H9 (cell line): Measurements from ENCODE around the gene C19orf53. TPM values are rescaled to one million over a fixed set of nuclear protein-coding genes. Genes with fewer than 3 reads are reported as not detected.

Experiments
- DNase-seq: peaks from one replicate; pipeline ENCODE4 v3.0.0-alpha.2; 2017
- H2AFZ ChIP-seq: one replicate; pipeline ENCODE4 v1.6.1; 2013; ENCODE audit warnings: mild to moderate bottlenecking, low read length, control low read depth, moderate library complexity
- H2AK5ac ChIP-seq: 2 replicates; pipeline ENCODE4 v1.6.1; 2013; ENCODE audit warnings: low read length, control low read depth, mixed read lengths; ENCODE audit not compliant: insufficient read length
- H2BK120ac ChIP-seq: one replicate; pipeline ENCODE4 v1.6.1; 2013; ENCODE audit warnings: low read depth, mild to moderate bottlenecking, low read length, control low read depth, inconsistent platforms; ENCODE audit not compliant: poor library complexity, severe bottlenecking
- H2BK12ac ChIP-seq: 2 replicates; pipeline ENCODE4 v1.6.1; 2013; ENCODE audit warnings: low read length, control low read depth, mixed read lengths, low read depth; ENCODE audit not compliant: insufficient read length
- H2BK15ac ChIP-seq: 2 replicates; pipeline ENCODE4 v1.6.1; 2013; ENCODE audit warnings: low read depth, low read length, control low read depth
- H2BK20ac ChIP-seq: one replicate; pipeline ENCODE4 v1.6.1; 2013; ENCODE audit warnings: low read depth, mild to moderate bottlenecking, low read length, control low read depth, inconsistent platforms; ENCODE audit not compliant: poor library complexity, severe bottlenecking
- H2BK5ac ChIP-seq: 2 replicates; pipeline ENCODE4 v1.6.1; 2013; ENCODE audit warnings: low read length, control low read depth, mixed read lengths; ENCODE audit not compliant: insufficient read length
- H3K14ac ChIP-seq: 2 replicates; pipeline ENCODE4 v1.6.1; 2013; ENCODE audit warnings: low read length, control low read depth; ENCODE audit not compliant: insufficient read depth
- H3K18ac ChIP-seq: 2 replicates; pipeline ENCODE4 v1.6.1; 2013; ENCODE audit warnings: low read depth, mild to moderate bottlenecking, mixed read lengths, low read length, control low read depth; ENCODE audit not compliant: insufficient read length
- H3K23ac ChIP-seq: 2 replicates; pipeline ENCODE4 v1.6.1; 2013; ENCODE audit warnings: low read length, control low read depth, mixed read lengths, low read depth; ENCODE audit not compliant: insufficient read length
- H3K23me2 ChIP-seq: 2 replicates; pipeline ENCODE4 v1.6.1; 2013; ENCODE audit warnings: low read depth, mild to moderate bottlenecking, mixed read lengths, low read length, control low read depth; ENCODE audit not compliant: insufficient read length, poor library complexity, severe bottlenecking
- H3K27ac ChIP-seq: 2 replicates; pipeline ENCODE4 v1.5.1; 2013; ENCODE audit warnings: low read length, control low read depth, mixed read lengths, low read depth; ENCODE audit not compliant: insufficient read length
- H3K27me3 ChIP-seq: 2 replicates; pipeline ENCODE4 v1.6.1; 2013; ENCODE audit warnings: low read length, control low read depth, inconsistent platforms; ENCODE audit not compliant: insufficient read depth
- H3K4ac ChIP-seq: 2 replicates; pipeline ENCODE4 v1.6.1; 2013; ENCODE audit warnings: low read depth, mild to moderate bottlenecking, control low read depth, inconsistent platforms, low read length, moderate library complexity
- H3K4me1 ChIP-seq: 2 replicates; pipeline ENCODE4 v1.6.1; 2013; ENCODE audit warnings: low read length, control low read depth, inconsistent platforms; ENCODE audit not compliant: insufficient read depth
- H3K4me2 ChIP-seq: 2 replicates; pipeline ENCODE4 v1.6.1; 2013; ENCODE audit warnings: low read length, control low read depth, mixed read lengths; ENCODE audit not compliant: insufficient read length, insufficient read depth
- H3K56ac ChIP-seq: 2 replicates; pipeline ENCODE4 v1.6.1; 2013; ENCODE audit warnings: low read depth, mild to moderate bottlenecking, mixed read lengths, low read length, control low read depth; ENCODE audit not compliant: insufficient read length
- H3K79me1 ChIP-seq: 2 replicates; pipeline ENCODE4 v1.6.1; 2013; ENCODE audit warnings: low read depth, mild to moderate bottlenecking, moderate library complexity, low read length, control low read depth, inconsistent platforms; ENCODE audit not compliant: insufficient read depth, poor library complexity, severe bottlenecking
- H3K79me2 ChIP-seq: 2 replicates; pipeline ENCODE4 v1.6.1; 2013; ENCODE audit warnings: low read length, control low read depth, inconsistent platforms; ENCODE audit not compliant: insufficient read depth
- H3K9ac ChIP-seq: 2 replicates; pipeline ENCODE4 v1.6.1; 2013; ENCODE audit warnings: low read length, control low read depth, mixed read lengths; ENCODE audit not compliant: insufficient read length; ENCODE audit errors: extremely low read depth
- H3K9me3 ChIP-seq: one replicate; pipeline ENCODE4 v1.6.1; 2013; ENCODE audit warnings: low read depth, low read length, inconsistent platforms; ENCODE audit not compliant: control insufficient read depth
- H3T11ph ChIP-seq: one replicate; pipeline ENCODE4 v1.6.1; 2013; ENCODE audit warnings: mild to moderate bottlenecking, low read length, control low read depth, inconsistent platforms
- H4K20me1 ChIP-seq: one replicate; pipeline ENCODE4 v1.6.1; 2013; ENCODE audit not compliant: control insufficient read depth, insufficient read length, insufficient read depth
- H4K5ac ChIP-seq: 2 replicates; pipeline ENCODE4 v1.6.1; 2013; ENCODE audit warnings: low read depth, mild to moderate bottlenecking, mixed read lengths, low read length, control low read depth; ENCODE audit not compliant: insufficient read length
- H4K8ac ChIP-seq: replicated peaks from 2 replicates; pipeline ENCODE4 v1.6.1; 2013; ENCODE audit warnings: low read length, control low read depth, mixed read lengths, low read depth; ENCODE audit not compliant: insufficient read length
- H4K91ac ChIP-seq: 2 replicates; pipeline ENCODE4 v1.6.1; 2013; ENCODE audit warnings: low read depth, mild to moderate bottlenecking, moderate library complexity, mixed read lengths, low read length, control low read depth; ENCODE audit not compliant: insufficient read length
- H3K27ac Mint-ChIP-seq, 3 experiments: 2 replicates in 2 of 3; 3 replicates in 1 of 3; pipeline ENCODE4 v1.8.0; 2020 to 2021; ENCODE audit warnings: mixed read lengths in 3 of 3, mild to moderate bottlenecking in 1 of 3, moderate library complexity in 1 of 3
- H3K27me3 Mint-ChIP-seq: 2 replicates; pipeline ENCODE4 v1.8.0; 2021; ENCODE audit warnings: low read depth, mild to moderate bottlenecking, moderate library complexity, mixed read lengths
- H3K36me3 Mint-ChIP-seq, 3 experiments: 2 replicates in 2 of 3; 3 replicates in 1 of 3; pipeline ENCODE4 v1.8.0; 2020 to 2021; ENCODE audit warnings: low read depth in 3 of 3, mixed read lengths in 3 of 3; ENCODE audit not compliant: insufficient read depth in 1 of 3
- H3K4me1 Mint-ChIP-seq, 2 experiments: 2 replicates each; pipeline ENCODE4 v1.8.0; 2020; ENCODE audit warnings: mixed read lengths in 2 of 2
- H3K4me3 Mint-ChIP-seq, 2 experiments: 2 replicates in 1 of 2; 3 replicates in 1 of 2; pipeline ENCODE4 v1.8.0; 2020 to 2021; ENCODE audit warnings: mild to moderate bottlenecking in 2 of 2, mixed read lengths in 2 of 2, moderate library complexity in 1 of 2
- H3K9me3 Mint-ChIP-seq, 2 experiments: 2 replicates in 1 of 2; 3 replicates in 1 of 2; pipeline ENCODE4 v1.8.0; 2020; ENCODE audit warnings: mild to moderate bottlenecking in 2 of 2, mixed read lengths in 2 of 2, moderate library complexity in 1 of 2
- WGBS: extraction: QIAGEN DNeasy Blood & Tissue Kit; methylation state at CpG from one replicate; pipeline ENCODE4 v1.1.7; 2013; ENCODE audit warnings: missing lambda C conversion rate, low lambda C conversion rate, mixed read lengths; ENCODE audit not compliant: insufficient read length; ENCODE audit errors: extremely low coverage; 5-methylcytosine and 5-hydroxymethylcytosine counted together
- total RNA-seq: library from RNA; stranded (reverse); gene quantifications from 2 replicates; pipeline ENCODE4 v1.2.1, GENCODE V29; 2021
- TF ChIP-seq, protein P1 (sequence below): fragments of 200-600 bp; sonication (generic); conservative IDR thresholded peaks from 3 replicates; pipeline ENCODE4 v1.8.0; 2021; ENCODE audit warnings: antibody characterized with exemption, mild to moderate bottlenecking

C19orf53 gene
- total RNA-seq, 1 experiment from 2014 or later, result 129 TPM

DNA sequence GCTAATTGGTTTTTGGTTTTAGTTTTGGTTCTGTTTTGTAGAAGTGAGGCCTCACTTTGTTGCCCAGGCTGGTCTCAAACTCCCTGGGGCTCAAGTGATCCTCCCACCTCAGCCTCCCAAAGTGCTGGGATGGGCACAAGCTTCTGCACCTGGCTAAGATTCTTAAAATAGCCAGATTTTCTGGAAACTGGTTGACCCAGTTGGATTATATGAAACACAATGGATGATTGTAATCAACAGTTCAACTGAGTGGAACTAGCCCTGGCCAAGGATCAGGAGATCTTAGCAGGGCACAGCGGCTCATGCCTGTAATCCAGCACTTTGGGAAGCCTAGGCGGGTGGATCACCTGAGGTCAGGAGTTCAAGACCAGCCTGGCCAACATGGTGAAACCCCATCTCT lies 39.5 kb upstream of the C19orf53 start:
- H3K4me3 Mint-ChIP-seq, result no peak overlapping the region
- TF ChIP-seq, protein P1, sequence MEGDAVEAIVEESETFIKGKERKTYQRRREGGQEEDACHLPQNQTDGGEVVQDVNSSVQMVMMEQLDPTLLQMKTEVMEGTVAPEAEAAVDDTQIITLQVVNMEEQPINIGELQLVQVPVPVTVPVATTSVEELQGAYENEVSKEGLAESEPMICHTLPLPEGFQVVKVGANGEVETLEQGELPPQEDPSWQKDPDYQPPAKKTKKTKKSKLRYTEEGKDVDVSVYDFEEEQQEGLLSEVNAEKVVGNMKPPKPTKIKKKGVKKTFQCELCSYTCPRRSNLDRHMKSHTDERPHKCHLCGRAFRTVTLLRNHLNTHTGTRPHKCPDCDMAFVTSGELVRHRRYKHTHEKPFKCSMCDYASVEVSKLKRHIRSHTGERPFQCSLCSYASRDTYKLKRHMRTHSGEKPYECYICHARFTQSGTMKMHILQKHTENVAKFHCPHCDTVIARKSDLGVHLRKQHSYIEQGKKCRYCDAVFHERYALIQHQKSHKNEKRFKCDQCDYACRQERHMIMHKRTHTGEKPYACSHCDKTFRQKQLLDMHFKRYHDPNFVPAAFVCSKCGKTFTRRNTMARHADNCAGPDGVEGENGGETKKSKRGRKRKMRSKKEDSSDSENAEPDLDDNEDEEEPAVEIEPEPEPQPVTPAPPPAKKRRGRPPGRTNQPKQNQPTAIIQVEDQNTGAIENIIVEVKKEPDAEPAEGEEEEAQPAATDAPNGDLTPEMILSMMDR, result no peak
- Histone ChIP-seq H3K4me1 (no peaks in the 10 kb centered on the region), H3K23ac (no peak overlapping the region), H2BK20ac (no peak overlapping the region), H3T11ph (no peak overlapping the region), H4K8ac (no peak overlapping the region), H3K79me2 (no peaks in the 10 kb centered on the region), H3K27ac (no peak overlapping the region), H2AFZ (no peak overlapping the region), H3K9me3 (no peaks in the 10 kb centered on the region), H3K18ac (no peak overlapping the region), H4K20me1 (no peaks in the 10 kb centered on the region), H4K91ac (no peak overlapping the region), H2BK120ac (no peak overlapping the region), H3K9ac (no peak overlapping the region), H2BK15ac (no peak overlapping the region), H3K4ac (no peak overlapping the region), H2AK5ac (no peak overlapping the region), H3K79me1 (no peaks in the 10 kb centered on the region), H3K14ac (no peak overlapping the region), H4K5ac (no peak overlapping the region), H2BK5ac (no peak overlapping the region), H3K23me2 (peaks cover 6% of the 10 kb centered on the region), H3K27me3 (no peaks in the 10 kb centered on the region), H3K4me2 (no peak overlapping the region), H2BK12ac (no peak overlapping the region), H3K56ac (no peak overlapping the region)
- H3K36me3 Mint-ChIP-seq, result peaks cover 2 to 9% (median 4%) of the 10 kb centered on the region in 3 experiments; a peak in 5 of 7 replicates
- H3K27me3 Mint-ChIP-seq, result no peaks in the 10 kb centered on the region
- H3K9me3 Mint-ChIP-seq, result no peaks in the 10 kb centered on the region
- H3K27ac Mint-ChIP-seq, result no peak overlapping the region
- no peak for DNase-seq
- H3K4me1 Mint-ChIP-seq, result peaks cover 9 to 11% of the 10 kb centered on the region in 2 experiments
- WGBS, result no CpG with 5 or more reads among the region's 2 CpGs
